Urothelium cell line (cell line): ENCODE data around the gene SMOC2.
"Not testable (repeated sequence)": the region's sequence is repeated elsewhere in the genome, so short reads cannot be mapped to it uniquely, and the experiment has no call there.

ENCODE experiments used
- DNase-seq: peaks from one replicate; pipeline ENCODE4 v3.0.0; 2011; ENCODE audit warnings: low spot score, mixed read lengths
- FAIRE-seq: peaks from 2 replicates; lab custom pipeline; 2011; peaks lifted over from hg19 to GRCh38; lab: Jason Lieb, UNC

Gene SMOC2

GRCh38 chr6:168674595-168674994 lies 233.6 kb downstream of the SMOC2 start:
- FAIRE-seq = no peak
- no peak for DNase-seq

DNA sequence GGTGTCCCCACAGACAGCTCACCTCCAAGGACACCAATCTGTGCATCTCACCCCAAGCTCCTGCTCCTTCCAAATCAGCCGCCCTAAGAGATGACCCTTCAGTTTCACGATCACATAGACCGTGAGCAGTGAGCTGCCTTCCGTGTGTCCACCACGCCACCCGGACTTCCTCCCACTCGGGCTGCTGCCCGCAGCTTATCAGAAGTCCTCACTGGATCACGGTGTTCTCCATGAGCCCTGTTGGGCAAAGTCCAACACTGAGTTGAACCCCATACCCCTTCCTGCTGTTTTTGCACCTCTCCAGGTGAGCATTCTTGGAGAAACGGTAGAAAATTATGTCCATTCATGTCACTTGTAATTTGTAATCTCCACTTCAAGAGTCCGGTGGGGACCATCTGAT lies 234.4 kb downstream of the SMOC2 start:
- FAIRE-seq = no peak
- DNase-seq = no peak

- FAIRE-seq (no peak), DNase-seq (no peak)
Observed at GRCh38 chr6:168675933-168676551, 235.1 kb downstream of the SMOC2 start.

GRCh38 chr6:168676552-168677322 lies 235.8 kb downstream of the SMOC2 start:
- FAIRE-seq (peak; percentile 46), DNase-seq (no peak)

GRCh38 chr6:168677323-168677781 lies 236.4 kb downstream of the SMOC2 start:
- DNase-seq, FAIRE-seq: not testable (repeated sequence)

DNA sequence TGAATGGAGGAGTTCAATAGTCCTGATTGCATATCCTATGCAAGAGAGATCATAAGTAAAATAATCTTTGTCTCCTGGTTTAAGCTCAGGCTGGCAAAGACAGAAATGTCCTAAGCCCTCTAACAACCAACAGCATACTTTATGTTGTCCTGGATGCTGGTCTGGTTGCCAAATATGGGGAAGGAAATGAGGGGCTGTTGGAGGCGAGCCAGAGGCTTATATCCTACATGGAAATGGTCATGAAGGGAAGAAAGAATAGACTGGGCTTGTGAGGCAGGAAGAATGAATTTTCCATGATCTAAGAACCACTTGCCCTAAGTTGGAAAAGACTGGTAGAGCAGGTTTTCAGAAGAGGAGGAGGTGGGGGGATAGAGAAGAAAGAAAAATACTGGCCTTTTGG lies 237.1 kb downstream of the SMOC2 start:
- no peak for FAIRE-seq
- no peak for DNase-seq

DNA sequence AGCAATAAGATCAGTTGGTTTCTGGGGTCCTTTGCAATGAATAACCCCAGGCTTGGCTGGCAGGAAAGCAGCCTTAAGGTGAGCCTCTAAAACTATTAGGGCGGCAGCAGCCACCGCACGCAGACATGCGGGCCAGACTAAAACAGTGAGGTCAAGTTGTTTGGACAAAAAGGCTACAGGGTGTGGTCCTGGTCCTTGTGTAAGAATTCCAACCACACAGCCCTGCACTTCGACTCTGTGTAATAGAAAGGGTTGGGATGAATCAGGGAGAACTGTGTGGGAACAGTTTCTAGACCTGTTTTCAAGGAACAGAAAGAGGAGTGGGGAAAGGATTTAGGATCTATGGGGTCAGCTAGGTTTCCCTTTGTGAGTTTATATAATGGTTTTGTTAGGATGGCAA lies 237.6 kb downstream of the SMOC2 start:
- no peak for DNase-seq
- no peak for FAIRE-seq

DNA sequence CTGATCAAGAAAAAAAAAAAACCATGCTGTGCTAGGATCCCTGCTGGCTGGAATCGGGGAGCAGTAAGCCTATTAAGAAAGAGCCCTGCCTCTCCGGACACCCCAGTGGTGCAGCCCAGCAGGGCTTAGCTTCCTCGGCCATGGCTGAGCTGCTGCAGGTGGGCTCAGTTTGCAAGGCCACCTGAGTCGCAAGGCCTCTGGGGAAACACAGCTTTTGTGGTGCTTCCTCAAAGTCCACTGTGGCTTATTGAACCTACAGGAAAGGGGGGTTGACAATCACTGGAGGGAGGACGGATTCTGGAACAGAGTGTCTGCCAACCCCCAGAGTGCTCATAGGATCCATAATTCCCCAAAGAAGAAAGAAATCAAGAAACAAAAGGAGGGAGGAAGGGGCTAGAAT lies 240.8 kb downstream of the SMOC2 start:
- FAIRE-seq (no peak), DNase-seq (no peak)

DNA sequence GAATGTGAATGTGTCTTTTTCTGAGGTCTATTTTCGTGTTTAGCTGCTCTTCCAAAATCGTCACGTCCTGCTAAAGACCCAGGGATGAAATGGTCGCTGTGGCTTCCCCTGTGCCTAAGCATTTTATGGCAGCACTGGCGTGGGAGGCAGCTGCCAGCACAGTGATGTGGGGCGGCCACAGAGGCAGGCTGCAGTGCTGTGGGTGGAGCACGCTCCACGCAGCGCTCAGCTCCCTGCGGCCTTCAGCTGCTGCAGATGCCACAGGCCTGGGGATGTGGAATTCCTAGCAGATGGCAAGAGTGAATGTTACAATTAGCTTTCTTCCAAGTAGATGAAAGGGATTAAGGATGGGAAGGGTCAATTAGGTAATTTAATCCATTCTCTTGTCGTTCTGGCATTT lies 242.6 kb downstream of the SMOC2 start:
- FAIRE-seq = no peak
- DNase-seq = no peak

DNA sequence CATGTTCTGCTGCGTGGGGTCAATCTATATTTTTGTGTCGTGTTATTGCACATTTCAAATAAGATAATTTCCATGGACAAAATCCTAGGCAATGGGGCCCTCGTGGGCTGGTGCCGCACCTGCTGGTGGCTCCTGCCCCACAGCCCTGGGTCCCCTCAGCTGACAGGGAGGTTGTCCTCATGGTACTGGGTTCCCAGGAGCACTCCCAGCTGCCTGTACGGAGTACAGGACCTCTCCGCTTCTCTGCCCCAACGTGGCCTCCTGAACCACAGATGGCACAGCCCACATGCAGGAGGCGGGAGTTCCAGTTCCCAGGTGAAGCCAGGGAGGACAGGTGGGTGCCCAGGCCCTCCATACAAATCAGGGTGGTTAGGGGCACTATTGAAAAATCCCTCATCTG lies 243.5 kb downstream of the SMOC2 start:
- DNase-seq = no peak
- no peak for FAIRE-seq

DNA sequence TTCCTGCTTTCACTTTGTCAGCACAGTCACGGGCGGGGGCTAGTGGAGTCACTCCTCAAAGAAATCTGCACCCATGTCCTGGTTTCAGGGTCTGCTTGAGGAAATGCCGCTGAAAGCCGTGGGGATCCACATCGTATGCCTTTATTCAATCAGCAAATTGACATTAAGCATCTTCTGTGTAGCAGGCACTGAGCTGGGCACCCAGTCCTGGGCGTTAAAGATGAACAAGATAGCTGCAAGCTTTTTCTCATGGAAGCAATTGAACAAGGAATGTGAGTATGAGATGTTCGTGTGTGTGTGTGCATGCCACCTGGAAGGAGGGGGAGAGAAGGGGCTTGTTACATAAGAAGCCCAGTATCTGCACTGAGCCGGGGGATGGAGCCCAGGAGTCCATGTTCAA lies 243.9 kb downstream of the SMOC2 start:
- FAIRE-seq (no peak), DNase-seq (no peak)

GRCh38 chr6:168686029-168686738 lies 245.2 kb downstream of the SMOC2 start:
- no peak for DNase-seq
- no peak for FAIRE-seq

DNA sequence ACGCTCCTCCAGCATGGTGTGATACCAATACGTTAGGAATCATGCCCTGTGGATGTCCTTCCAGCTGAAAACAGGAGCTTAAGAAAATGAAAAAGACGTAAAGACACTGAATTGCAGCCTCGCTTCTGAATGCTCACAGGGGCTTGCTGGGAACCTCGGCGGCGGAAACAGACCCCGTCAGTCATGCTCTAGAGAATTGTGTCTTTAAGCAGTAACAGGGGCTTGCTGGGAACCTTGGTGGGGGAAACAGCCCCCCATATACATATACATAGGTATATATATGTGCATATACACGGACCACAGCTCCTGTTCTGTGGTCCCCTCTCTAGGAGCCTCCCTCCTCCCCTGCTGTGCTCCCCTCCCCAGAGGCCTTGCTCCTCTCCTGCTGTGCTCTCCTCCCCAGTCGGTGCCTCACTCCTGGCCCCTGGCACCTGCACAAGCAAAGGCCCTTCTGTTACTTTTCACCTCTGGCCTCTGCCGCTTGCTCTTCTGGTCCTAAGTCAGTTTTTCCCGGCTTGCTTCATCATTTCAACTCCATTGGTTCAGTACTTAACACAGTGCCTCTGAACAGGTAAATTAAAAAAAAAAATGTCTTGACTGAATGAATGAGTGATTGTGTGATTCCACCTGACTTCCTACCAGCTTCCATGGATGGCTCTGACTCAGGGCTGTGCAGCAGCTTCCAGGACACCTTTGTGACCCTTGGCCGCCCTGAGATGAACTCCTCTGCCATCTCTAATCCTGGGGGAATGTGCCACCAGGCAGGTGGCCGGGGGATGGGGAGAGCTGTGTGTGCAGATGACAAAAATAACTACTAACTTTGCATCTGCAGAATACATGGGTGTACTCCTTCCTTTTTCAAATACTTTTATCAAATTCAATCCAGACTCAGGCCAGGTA lies 246.1 kb downstream of the SMOC2 start:
- FAIRE-seq = no peak

DNA sequence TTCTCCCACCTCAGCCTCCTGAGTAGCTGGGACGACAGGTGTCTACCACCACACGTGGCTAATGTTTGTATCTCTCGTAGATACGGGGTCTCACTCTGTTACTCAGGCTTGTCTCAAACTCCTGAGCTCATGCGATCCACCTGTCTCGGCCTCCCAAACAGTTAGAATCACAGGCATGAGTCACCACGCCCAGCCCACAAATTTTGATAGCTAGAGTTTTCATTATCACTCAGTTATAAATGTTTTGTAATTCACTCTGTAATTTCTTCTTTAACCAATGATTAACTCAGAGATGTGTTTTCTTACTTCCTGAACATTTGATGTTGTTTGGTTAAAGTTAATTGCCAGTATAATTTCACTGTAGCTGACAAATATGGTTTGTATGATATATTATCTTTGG lies 249.3 kb downstream of the SMOC2 start:
- DNase-seq (no peak), FAIRE-seq (no peak)

More for the DNA sequence above, 246.1 kb downstream of the SMOC2 start:
- DNase-seq = no peak

- no peak for FAIRE-seq
Observed at GRCh38 chr6:168691774-168692173, 250.8 kb downstream of the SMOC2 start.

DNA sequence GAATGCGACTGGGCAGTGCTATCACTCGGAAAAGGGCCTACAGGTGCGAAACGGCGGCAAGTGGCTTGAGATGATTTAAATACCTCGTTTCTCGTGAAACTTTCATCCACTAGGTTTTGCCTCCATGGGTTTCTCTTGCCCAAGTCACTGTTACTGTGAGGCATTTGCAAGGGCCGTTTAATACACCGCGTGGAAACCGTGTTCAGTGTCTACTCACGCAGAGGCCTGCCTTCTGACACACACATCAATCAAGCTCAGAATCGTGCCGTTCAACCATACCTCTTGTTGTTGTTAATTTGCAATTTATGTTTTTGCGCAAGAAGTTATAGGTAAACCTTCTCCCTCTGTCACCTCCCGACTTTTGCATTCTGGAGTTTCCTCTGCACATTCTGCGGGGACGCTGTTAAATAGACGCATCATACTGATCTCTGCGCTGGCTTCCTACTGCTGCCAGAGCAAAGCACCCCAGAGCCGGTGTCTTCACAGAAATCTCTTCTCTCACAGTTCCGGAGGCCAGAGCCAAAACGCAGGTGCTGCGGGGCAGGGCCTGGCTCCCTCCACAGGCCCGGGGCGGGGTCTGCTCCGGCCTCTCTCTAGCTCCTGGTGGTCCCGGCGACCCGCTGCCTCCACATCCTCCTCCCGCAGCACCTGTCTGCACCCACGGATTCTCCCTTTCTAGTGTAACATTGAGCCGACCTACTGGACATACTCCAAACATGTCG lies 251.4 kb downstream of the SMOC2 start:
- FAIRE-seq (no peak), DNase-seq (no peak)

More at GRCh38 chr6:168691774-168692173, 250.8 kb downstream of the SMOC2 start:
- DNase-seq = no peak

GRCh38 chr6:168692915-168693257 lies 251.9 kb downstream of the SMOC2 start:
- not testable (repeated sequence) for DNase-seq
- peak; percentile 35 for FAIRE-seq

GRCh38 chr6:168694797-168695196 lies 253.8 kb downstream of the SMOC2 start:
- DNase-seq, FAIRE-seq: not testable (repeated sequence)

GRCh38 chr6:168695701-168696100 lies 254.7 kb downstream of the SMOC2 start:
- DNase-seq (no peak), FAIRE-seq (no peak)

GRCh38 chr6:168698923-168699322 lies 257.9 kb downstream of the SMOC2 start:
- FAIRE-seq = no peak
- DNase-seq = no peak
